H1 (cell line): ENCODE measurements around the gene TBKBP1. TPM values are rescaled to one million over a fixed set of nuclear protein-coding genes. Genes with fewer than 3 reads are reported as not detected.
A peak's percentile ranks its signal among the peaks of the same experiment; 100 is the strongest.

ENCODE experiments used
- CEBPB ChIP-seq: IDR thresholded peaks from 2 replicates; pipeline ENCODE4 v1.6.1; 2012; ENCODE audit warnings: low read depth, low read length
- CHD1 ChIP-seq: IDR thresholded peaks from 2 replicates; pipeline ENCODE4 v1.6.1; 2012; ENCODE audit warnings: low read depth, low read length, improper control_type of control experiment
- CTBP2 ChIP-seq: IDR thresholded peaks from 2 replicates; pipeline ENCODE4 v1.7.0; 2011; ENCODE audit warnings: borderline replicate concordance, mild to moderate bottlenecking, moderate library complexity, mixed read lengths, low read length; ENCODE audit not compliant: insufficient read depth, insufficient read length
- EZH2 ChIP-seq: fragments of 200-600 bp; sonication (generic); IDR thresholded peaks from 2 replicates; pipeline ENCODE4 v1.7.1; 2012; ENCODE audit warnings: low read depth, mild to moderate bottlenecking, moderate library complexity, low read length, inconsistent platforms; ENCODE audit not compliant: severe bottlenecking
- FOSL1 ChIP-seq: IDR thresholded peaks from 2 replicates; pipeline ENCODE4 v1.6.1; 2011; ENCODE audit warnings: mild to moderate bottlenecking, low read depth, low read length, moderate library complexity; ENCODE audit not compliant: insufficient read depth
- HDAC2 ChIP-seq, 2 experiments: fragments of 300-600 bp in 1 of 2; sonication (generic) in 1 of 2; IDR thresholded peaks; 2 replicates each; pipeline ENCODE4 v1.6.1; 2011 to 2012; ENCODE audit warnings: low read depth in 2 of 2, low read length in 2 of 2, mild to moderate bottlenecking in 2 of 2, moderate library complexity in 2 of 2, borderline replicate concordance in 1 of 2, inconsistent platforms in 1 of 2
- KDM4A ChIP-seq: IDR thresholded peaks from one replicate; pipeline ENCODE4 v1.7.1; 2012; ENCODE audit warnings: low read depth, mild to moderate bottlenecking, moderate library complexity, low read length, inconsistent platforms; ENCODE audit not compliant: severe bottlenecking
- KDM5A ChIP-seq: fragments of 200-600 bp; IDR thresholded peaks from 2 replicates; pipeline ENCODE4 v1.7.1; 2012; ENCODE audit warnings: mild to moderate bottlenecking, low read length, inconsistent platforms, mixed read lengths
- NRF1 ChIP-seq: IDR thresholded peaks from 2 replicates; pipeline ENCODE4 v1.6.1; 2011; ENCODE audit warnings: mild to moderate bottlenecking, low read depth, low read length, improper control_type of control experiment
- POLR2A ChIP-seq, 2 experiments: IDR thresholded peaks; 1 replicate in 1 of 2; 2 replicates in 1 of 2; pipeline ENCODE4 v1.6.1; 2011; ENCODE audit warnings: low read depth in 2 of 2, low read length in 2 of 2, mild to moderate bottlenecking in 2 of 2; ENCODE audit errors: control extremely low read depth in 1 of 2
- POLR2AphosphoS5 ChIP-seq: IDR thresholded peaks from 2 replicates; pipeline ENCODE4 v1.6.1; 2011; ENCODE audit warnings: low read depth, low read length
- RBBP5 ChIP-seq: IDR thresholded peaks from 2 replicates; pipeline ENCODE4 v1.7.1; 2012; ENCODE audit warnings: low read depth, mild to moderate bottlenecking, inconsistent platforms, low read length, moderate library complexity, borderline replicate concordance
- SAP30 ChIP-seq: fragments of 300-600 bp; sonication (generic); IDR thresholded peaks from 2 replicates; pipeline ENCODE4 v1.7.1; 2012; ENCODE audit warnings: low read length, moderate library complexity, mild to moderate bottlenecking, inconsistent platforms; ENCODE audit not compliant: insufficient read depth, insufficient replicate concordance
- SIX5 ChIP-seq: IDR thresholded peaks from 2 replicates; pipeline ENCODE4 v1.6.1; 2011; ENCODE audit warnings: mild to moderate bottlenecking, low read depth, low read length
- SP2 ChIP-seq: IDR thresholded peaks from 2 replicates; pipeline ENCODE4 v1.6.1; 2012; ENCODE audit warnings: mild to moderate bottlenecking, low read length, inconsistent platforms
- TAF7 ChIP-seq: optimal IDR thresholded peaks from 2 replicates; pipeline ENCODE3; 2011; ENCODE audit warnings: low read depth, mild to moderate bottlenecking, inconsistent platforms, low read length, moderate library complexity, borderline replicate concordance
- polyA plus RNA-seq, 7 experiments: library from polyadenylated mRNA; depleted of rRNA in 3 of 7; stranded (reverse) in 5 of 7; unstranded in 2 of 7; fragments of >200 nt in 5 of 7; fragments of 200-250 nt in 2 of 7; gene quantifications; 1 replicate in 5 of 7; 2 replicates in 1 of 7; 4 replicates in 1 of 7; pipeline versions ENCODE4 v1.2.1 to v1.2.3, GENCODE V29; 2011 to 2013; ENCODE audit warnings: missing spikeins in 2 of 7, mixed read lengths in 2 of 7
- total RNA-seq: library from RNA; stranded (reverse); fragmentation: NEBNext Ultra II Directional; extraction: Animal tissue kit (Norgen Biotek cat#: 25700); gene quantifications from 2 replicates; pipeline ENCODE4 v1.2.1, GENCODE V29; 2021
- TF ChIP-seq, protein P1 (sequence below): IDR thresholded peaks from 2 replicates; pipeline ENCODE4 v1.6.1; 2012; ENCODE audit warnings: inconsistent platforms
- TF ChIP-seq, protein P2 (sequence below): IDR thresholded peaks from 2 replicates; pipeline ENCODE4 v1.6.1; 2011; ENCODE audit warnings: low read length, improper control_type of control experiment
- TF ChIP-seq, protein P3 (sequence below): IDR thresholded peaks from 2 replicates; pipeline ENCODE4 v1.6.1; 2012; ENCODE audit warnings: low read length, inconsistent platforms

TBKBP1 gene
- total and polyA plus RNA-seq, 2 of the 8 experiments (the other 6 are each of a cell fraction or from before 2014, with no cell fraction given): 6.3 to 15.1 TPM

DNA sequence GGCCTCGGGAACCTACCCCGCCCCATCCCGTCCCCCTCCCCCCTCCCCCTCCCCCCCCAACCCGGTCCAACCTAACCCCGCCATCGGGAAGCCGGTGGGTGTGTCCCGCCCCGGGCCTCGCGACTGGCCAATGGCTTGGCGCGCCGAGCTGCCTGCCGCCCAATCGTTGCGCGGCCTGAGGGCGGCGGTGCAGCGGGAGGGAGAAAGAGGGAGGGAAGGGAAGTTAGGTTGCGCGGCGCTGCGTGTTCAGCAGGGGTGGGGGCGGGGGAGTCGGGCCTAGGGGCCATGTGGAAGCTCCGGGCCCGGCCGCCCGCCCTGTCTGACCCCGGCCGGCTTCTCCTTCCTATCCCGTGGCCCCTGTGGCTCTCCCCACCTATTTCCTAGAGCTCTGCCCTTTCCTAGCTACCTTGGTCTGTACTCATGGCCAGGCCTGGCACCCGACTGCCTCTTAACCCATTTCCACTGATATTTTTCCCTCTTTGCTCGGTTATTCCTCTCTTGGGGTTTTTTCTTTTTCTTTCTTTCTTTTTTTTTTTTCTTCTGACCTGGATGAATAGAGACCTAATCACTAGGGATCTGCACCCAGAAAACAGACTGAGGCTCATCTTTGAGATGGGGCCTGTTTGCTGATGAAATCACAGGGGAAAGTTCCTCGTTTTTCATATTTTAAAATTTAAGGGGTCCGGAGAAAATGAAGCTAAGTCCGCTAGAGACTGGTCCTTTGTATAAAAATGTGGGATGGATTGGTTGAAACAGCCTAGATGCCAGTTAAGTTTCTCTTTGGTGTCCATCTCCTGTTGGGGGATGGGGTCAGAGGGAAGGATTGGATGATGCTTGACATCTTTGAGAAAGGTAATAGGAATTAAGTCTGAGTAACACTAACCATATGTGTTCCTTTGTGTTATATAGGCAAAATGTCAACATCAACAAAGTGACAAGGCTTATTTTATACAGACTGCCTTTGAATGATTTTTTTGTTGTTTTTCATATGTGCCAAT, 43.1 kb upstream of the TBKBP1 start (continued):
- TF ChIP-seq CTBP2: no peak
- TF ChIP-seq CHD1: no peak
- TF ChIP-seq, protein P1, sequence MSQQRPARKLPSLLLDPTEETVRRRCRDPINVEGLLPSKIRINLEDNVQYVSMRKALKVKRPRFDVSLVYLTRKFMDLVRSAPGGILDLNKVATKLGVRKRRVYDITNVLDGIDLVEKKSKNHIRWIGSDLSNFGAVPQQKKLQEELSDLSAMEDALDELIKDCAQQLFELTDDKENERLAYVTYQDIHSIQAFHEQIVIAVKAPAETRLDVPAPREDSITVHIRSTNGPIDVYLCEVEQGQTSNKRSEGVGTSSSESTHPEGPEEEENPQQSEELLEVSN: peak; percentile 20; the same call in 1 of the 2 replicates
- no peak for TF ChIP-seq KDM4A
- no peak; the same call in 1 of the 2 replicates for TF ChIP-seq KDM5A
- TF ChIP-seq FOSL1: no peak
- no peak for TF ChIP-seq NRF1
- TF ChIP-seq POLR2AphosphoS5: no peak; the same call in 1 of the 2 replicates
- TF ChIP-seq HDAC2 (IDR thresholded peaks at IDR 0.05; ENCODE audit: borderline replicate concordance in 1 of 2, low read depth in 2 of 2, low read length in 2 of 2): no peak
- no peak for TF ChIP-seq SAP30
- no peak for TF ChIP-seq EZH2
- peak in 1 of 2 experiments; percentile 43; a peak in 2 of 3 replicates for TF ChIP-seq POLR2A (IDR thresholded peaks at IDR 0.05; ENCODE audit: control extremely low read depth in 1 of 2, low read depth in 2 of 2, low read length in 2 of 2)
- TF ChIP-seq CEBPB: no peak
- no peak for TF ChIP-seq RBBP5
- TF ChIP-seq TAF7: no peak
- TF ChIP-seq, protein P2, sequence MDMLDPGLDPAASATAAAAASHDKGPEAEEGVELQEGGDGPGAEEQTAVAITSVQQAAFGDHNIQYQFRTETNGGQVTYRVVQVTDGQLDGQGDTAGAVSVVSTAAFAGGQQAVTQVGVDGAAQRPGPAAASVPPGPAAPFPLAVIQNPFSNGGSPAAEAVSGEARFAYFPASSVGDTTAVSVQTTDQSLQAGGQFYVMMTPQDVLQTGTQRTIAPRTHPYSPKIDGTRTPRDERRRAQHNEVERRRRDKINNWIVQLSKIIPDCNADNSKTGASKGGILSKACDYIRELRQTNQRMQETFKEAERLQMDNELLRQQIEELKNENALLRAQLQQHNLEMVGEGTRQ: no peak
- TF ChIP-seq, protein P3, sequence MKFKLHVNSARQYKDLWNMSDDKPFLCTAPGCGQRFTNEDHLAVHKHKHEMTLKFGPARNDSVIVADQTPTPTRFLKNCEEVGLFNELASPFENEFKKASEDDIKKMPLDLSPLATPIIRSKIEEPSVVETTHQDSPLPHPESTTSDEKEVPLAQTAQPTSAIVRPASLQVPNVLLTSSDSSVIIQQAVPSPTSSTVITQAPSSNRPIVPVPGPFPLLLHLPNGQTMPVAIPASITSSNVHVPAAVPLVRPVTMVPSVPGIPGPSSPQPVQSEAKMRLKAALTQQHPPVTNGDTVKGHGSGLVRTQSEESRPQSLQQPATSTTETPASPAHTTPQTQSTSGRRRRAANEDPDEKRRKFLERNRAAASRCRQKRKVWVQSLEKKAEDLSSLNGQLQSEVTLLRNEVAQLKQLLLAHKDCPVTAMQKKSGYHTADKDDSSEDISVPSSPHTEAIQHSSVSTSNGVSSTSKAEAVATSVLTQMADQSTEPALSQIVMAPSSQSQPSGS: no peak; the same call in 1 of the 2 replicates
- peak; percentile 38; the same call in 1 of the 2 replicates for TF ChIP-seq SP2
- TF ChIP-seq SIX5: no peak
